KMS-11 (cell line): ENCODE measurements around the gene ABLIM2.

Experiments
- H2AFZ ChIP-seq: fragments of 200-600 bp; sonication (generic); 2 replicates; pipeline ENCODE4 v1.6.1; 2016; ENCODE audit warnings: antibody characterized with exemption, mixed run types, low read depth
- H3K27ac ChIP-seq: fragments of 200-600 bp; sonication (generic); 2 replicates; pipeline ENCODE4 v1.6.1; 2016; ENCODE audit warnings: mild to moderate bottlenecking, mixed run types
- H3K27me3 ChIP-seq: fragments of 200-600 bp; sonication (generic); 2 replicates; pipeline ENCODE4 v1.6.1; 2017; ENCODE audit warnings: mild to moderate bottlenecking, low read depth, mixed run types, moderate library complexity; ENCODE audit not compliant: insufficient read depth
- H3K36me3 ChIP-seq: fragments of 200-600 bp; sonication (generic); 2 replicates; pipeline ENCODE4 v1.6.1; 2017; ENCODE audit warnings: mild to moderate bottlenecking, mixed run types; ENCODE audit not compliant: insufficient read depth
- H3K4me1 ChIP-seq: fragments of 200-600 bp; sonication (generic); 2 replicates; pipeline ENCODE4 v1.6.1; 2016; ENCODE audit warnings: mild to moderate bottlenecking, low read depth, mixed run types; ENCODE audit not compliant: poor library complexity, severe bottlenecking
- H3K4me2 ChIP-seq: fragments of 200-600 bp; sonication (generic); 2 replicates; pipeline ENCODE4 v1.7.0; 2016; ENCODE audit warnings: mild to moderate bottlenecking, mixed run types
- H3K4me3 ChIP-seq: fragments of 200-600 bp; sonication (generic); IDR thresholded peaks from 2 replicates; pipeline ENCODE4 v1.6.1; 2017; ENCODE audit warnings: low read depth, low read length, mixed read lengths; ENCODE audit not compliant: insufficient read depth
- H3K79me2 ChIP-seq: fragments of 200-600 bp; sonication (generic); 2 replicates; pipeline ENCODE4 v1.6.1; 2016; ENCODE audit warnings: low read depth, mixed run types; ENCODE audit not compliant: insufficient read depth
- H3K9ac ChIP-seq: fragments of 200-600 bp; sonication (generic); 2 replicates; pipeline ENCODE4 v1.6.1; 2016; ENCODE audit warnings: mild to moderate bottlenecking, mixed run types
- H4K20me1 ChIP-seq: fragments of 200-600 bp; sonication (generic); 2 replicates; pipeline ENCODE4 v1.6.1; 2016; ENCODE audit warnings: mild to moderate bottlenecking, mixed run types; ENCODE audit not compliant: insufficient read depth
- CTCF ChIP-seq: fragments of 200-600 bp; sonication (generic); conservative IDR thresholded peaks from 2 replicates; pipeline ENCODE4 v1.6.1; 2017; ENCODE audit warnings: low read depth, mild to moderate bottlenecking, antibody characterized with exemption, low read length, moderate library complexity, mixed read lengths

ABLIM2 gene

GRCh38 chr4:7928711-7929110 lies 229.9 kb downstream of the ABLIM2 start:
- H3K36me3 ChIP-seq = no peaks in the 10 kb centered on the region
- H3K4me2 ChIP-seq = no peak overlapping the region
- H3K9ac ChIP-seq = no peak overlapping the region
- TF ChIP-seq CTCF = no peak
- H3K4me1 ChIP-seq = no peaks in the 10 kb centered on the region
- H2AFZ ChIP-seq = no peak overlapping the region
- H3K27ac ChIP-seq = no peak overlapping the region
- no peaks in the 10 kb centered on the region for H4K20me1 ChIP-seq
- no peaks in the 10 kb centered on the region for H3K27me3 ChIP-seq
- no peak overlapping the region for H3K4me3 ChIP-seq
- H3K79me2 ChIP-seq = no peaks in the 10 kb centered on the region

GRCh38 chr4:7926822-7927221 lies 231.8 kb downstream of the ABLIM2 start:
- Histone ChIP-seq H3K9ac (no peak overlapping the region), H3K36me3 (no peaks in the 10 kb centered on the region), H3K79me2 (no peaks in the 10 kb centered on the region), H3K27me3 (no peaks in the 10 kb centered on the region), H3K4me3 (no peak overlapping the region), H3K27ac (no peak overlapping the region), H4K20me1 (no peaks in the 10 kb centered on the region), H2AFZ (no peak overlapping the region), H3K4me1 (no peaks in the 10 kb centered on the region), H3K4me2 (no peak overlapping the region)
- TF ChIP-seq CTCF = no peak

GRCh38 chr4:7924570-7924969 lies 234.0 kb downstream of the ABLIM2 start:
- Histone ChIP-seq H3K4me3 (no peak overlapping the region), H3K27ac (no peak overlapping the region), H3K36me3 (no peaks in the 10 kb centered on the region), H3K27me3 (no peaks in the 10 kb centered on the region), H4K20me1 (no peaks in the 10 kb centered on the region), H3K79me2 (no peaks in the 10 kb centered on the region), H3K4me1 (no peaks in the 10 kb centered on the region), H3K9ac (no peak overlapping the region), H2AFZ (no peak overlapping the region), H3K4me2 (no peak overlapping the region)
- no peak for TF ChIP-seq CTCF

GRCh38 chr4:7924163-7924562 lies 234.4 kb downstream of the ABLIM2 start:
- Histone ChIP-seq H2AFZ (no peak overlapping the region), H3K4me1 (no peaks in the 10 kb centered on the region), H3K4me3 (no peak overlapping the region), H3K79me2 (no peaks in the 10 kb centered on the region), H3K36me3 (no peaks in the 10 kb centered on the region), H3K27me3 (no peaks in the 10 kb centered on the region), H4K20me1 (no peaks in the 10 kb centered on the region), H3K9ac (no peak overlapping the region), H3K27ac (no peak overlapping the region), H3K4me2 (no peak overlapping the region)
- no peak for TF ChIP-seq CTCF

- Histone ChIP-seq H3K4me3 (no peak overlapping the region), H3K36me3 (no peaks in the 10 kb centered on the region), H3K27ac (no peak overlapping the region), H4K20me1 (no peaks in the 10 kb centered on the region), H3K79me2 (no peaks in the 10 kb centered on the region), H2AFZ (no peak overlapping the region), H3K9ac (no peak overlapping the region), H3K4me1 (no peaks in the 10 kb centered on the region), H3K4me2 (no peak overlapping the region), H3K27me3 (no peaks in the 10 kb centered on the region)
- TF ChIP-seq CTCF = no peak
Observed at GRCh38 chr4:7922466-7922865, 236.1 kb downstream of the ABLIM2 start.
